SK-N-SH (cell line): ENCODE results near the gene TRDMT1. TPM values are rescaled to one million over a fixed set of nuclear protein-coding genes. Genes with fewer than 3 reads are reported as not detected.

Experiments
- CTCF ChIA-PET: fragments of 300-600, 350-600 bp; formaldehyde crosslinking; extraction: SDS; loops from one replicate; lab custom pipeline; 2021; lab: Yijun Ruan, JAX
- POLR2A ChIA-PET: fragments of 350-600 bp; sonication (Branson Sonifier 250); formaldehyde crosslinking; extraction: SDS; loops from one replicate; lab custom pipeline; 2020; ENCODE audit warnings: antibody characterized with exemption, inconsistent platforms; lab: Yijun Ruan, JAX
- DNase-seq: peaks from one replicate; pipeline ENCODE4 v3.0.0; 2012
- H2AFZ ChIP-seq: fragments of 200-600 bp; sonication (generic); 2 replicates; pipeline ENCODE4 v1.8.1; 2016; ENCODE audit warnings: antibody characterized with exemption, mild to moderate bottlenecking, low read depth
- H3F3A ChIP-seq: fragments of 200-600 bp; sonication (generic); replicated peaks from 2 replicates; pipeline ENCODE3; 2016; ENCODE audit warnings: antibody characterized with exemption, mild to moderate bottlenecking; ENCODE audit not compliant: insufficient read depth
- H3K27ac ChIP-seq, 2 experiments: fragments of 200-500 bp in 1 of 2; fragments of 200-600 bp in 1 of 2; sonication (Bioruptor generic) in 1 of 2; sonication (generic), shearing (Covaris generic) in 1 of 2; 2 replicates each; pipeline versions ENCODE4 v1.5.1 to v1.6.1; 2014 to 2016; ENCODE audit warnings: low read depth in 2 of 2, inconsistent platforms in 1 of 2, low read length in 1 of 2, mild to moderate bottlenecking in 1 of 2, mixed read lengths in 1 of 2
- H3K27me3 ChIP-seq: fragments of 200-600 bp; sonication (generic), shearing (Covaris generic); 2 replicates; pipeline ENCODE4 v1.6.1; 2016; ENCODE audit warnings: mixed run types; ENCODE audit not compliant: insufficient read depth
- H3K36me3 ChIP-seq, 2 experiments: fragments of 200-500 bp in 1 of 2; fragments of 200-600 bp in 1 of 2; sonication (Bioruptor generic) in 1 of 2; sonication (generic) in 1 of 2; replicated peaks in 1 of 2; 2 replicates each; pipeline versions ENCODE3 to v1.5.1; 2014 to 2016; ENCODE audit warnings: low read length in 1 of 2, mild to moderate bottlenecking in 1 of 2; ENCODE audit not compliant: insufficient read depth in 2 of 2, control insufficient read depth in 1 of 2
- H3K4me1 ChIP-seq, 2 experiments: fragments of 200-500 bp in 1 of 2; fragments of 200-600 bp in 1 of 2; sonication (Bioruptor generic) in 1 of 2; sonication (generic), shearing (Covaris generic) in 1 of 2; 2 replicates each; pipeline versions ENCODE4 v1.5.1 to v1.6.1; 2014 to 2016; ENCODE audit warnings: low read depth in 1 of 2, low read length in 1 of 2, mixed run types in 1 of 2; ENCODE audit not compliant: insufficient read depth in 2 of 2, control insufficient read depth in 1 of 2
- H3K4me2 ChIP-seq: fragments of 200-600 bp; sonication (generic), shearing (Covaris generic); 2 replicates; pipeline ENCODE4 v1.6.1; 2017; ENCODE audit warnings: mixed run types
- H3K4me3 ChIP-seq, 2 experiments: fragments of 200-500 bp in 1 of 2; fragments of 200-600 bp in 1 of 2; sonication (Bioruptor generic) in 1 of 2; sonication (generic), shearing (Covaris generic) in 1 of 2; 2 replicates each; pipeline versions ENCODE4 v1.5.1 to v1.8.1; 2014 to 2016; ENCODE audit warnings: low read depth in 2 of 2, inconsistent platforms in 1 of 2, low read length in 1 of 2, mild to moderate bottlenecking in 1 of 2, mixed read lengths in 1 of 2, moderate library complexity in 1 of 2
- H3K79me2 ChIP-seq: fragments of 200-600 bp; sonication (generic); 2 replicates; pipeline ENCODE4 v1.8.1; 2017; ENCODE audit warnings: mild to moderate bottlenecking; ENCODE audit not compliant: insufficient read depth
- H3K9ac ChIP-seq: fragments of 200-600 bp; sonication (generic); 2 replicates; pipeline ENCODE4 v1.6.1; 2017; ENCODE audit warnings: mixed run types
- H3K9me2 ChIP-seq: fragments of 200-600 bp; sonication (generic); 2 replicates; pipeline ENCODE4 v1.6.1; 2017; ENCODE audit warnings: mixed run types
- H3K9me3 ChIP-seq: fragments of 200-600 bp; sonication (generic); 2 replicates; pipeline ENCODE4 v1.6.1; 2017; ENCODE audit warnings: mixed run types, mild to moderate bottlenecking, moderate library complexity
- H4K20me1 ChIP-seq: fragments of 200-600 bp; sonication (generic); 2 replicates; pipeline ENCODE4 v1.6.1; 2017; ENCODE audit warnings: mild to moderate bottlenecking, mixed run types; ENCODE audit not compliant: insufficient read depth
- ELF1 ChIP-seq: IDR thresholded peaks from 2 replicates; pipeline ENCODE4 v1.4.0; 2012
- EP300 ChIP-seq, 2 experiments: IDR thresholded peaks; 2 replicates each; pipeline versions ENCODE4 v1.4.0 to v1.6.1; 2012; ENCODE audit warnings: borderline replicate concordance in 1 of 2, low read depth in 1 of 2, low read length in 1 of 2
- EZH2phosphoT487 ChIP-seq: fragments of 200-600 bp; sonication (generic); IDR thresholded peaks from 2 replicates; pipeline ENCODE4 v1.6.1; 2017; ENCODE audit warnings: low read depth, mixed run types, mild to moderate bottlenecking, antibody characterized with exemption, moderate library complexity, borderline replicate concordance
- FOSL2 ChIP-seq: IDR thresholded peaks from 2 replicates; pipeline ENCODE4 v1.4.0; 2012; ENCODE audit warnings: low read depth, mild to moderate bottlenecking, moderate library complexity, borderline replicate concordance
- FOXJ3 ChIP-seq: sonication (generic); formaldehyde crosslinking; IDR thresholded peaks from 2 replicates; pipeline ENCODE4 v1.5.1; 2020; ENCODE audit warnings: mild to moderate bottlenecking, missing genetic modification reagents
- FOXM1 ChIP-seq: IDR thresholded peaks from 2 replicates; pipeline ENCODE4 v1.4.0; 2012; ENCODE audit warnings: low read depth, mild to moderate bottlenecking
- GABPA ChIP-seq: IDR thresholded peaks from 2 replicates; pipeline ENCODE4 v1.4.0; 2012; ENCODE audit warnings: low read depth, mild to moderate bottlenecking
- MXI1 ChIP-seq: IDR thresholded peaks from 2 replicates; pipeline ENCODE4 v1.6.1; 2012; ENCODE audit warnings: mild to moderate bottlenecking, low read depth, low read length, improper control_type of control experiment
- NRF1 ChIP-seq: IDR thresholded peaks from 2 replicates; pipeline ENCODE4 v1.6.1; 2012; ENCODE audit warnings: low read depth, mild to moderate bottlenecking, low read length
- PBX3 ChIP-seq: IDR thresholded peaks from 2 replicates; pipeline ENCODE4; 2012
- POLR2AphosphoS5 ChIP-seq: IDR thresholded peaks from 2 replicates; pipeline ENCODE4 v1.6.1; 2012; ENCODE audit warnings: low read depth, low read length
- RAD21 ChIP-seq: IDR thresholded peaks from 2 replicates; pipeline ENCODE4 v1.6.1; 2012; ENCODE audit warnings: mild to moderate bottlenecking, low read length
- RCOR1 ChIP-seq: fragments of 150-350 bp; IDR thresholded peaks from 2 replicates; pipeline ENCODE4 v1.6.1; 2017; ENCODE audit warnings: antibody characterized with exemption, low read length
- REST ChIP-seq: IDR thresholded peaks from 2 replicates; pipeline ENCODE4 v1.6.1; 2012; ENCODE audit warnings: mild to moderate bottlenecking, low read depth, low read length, moderate library complexity
- RXRA ChIP-seq: IDR thresholded peaks from 2 replicates; pipeline ENCODE4 v1.4.0; 2012; ENCODE audit warnings: low read depth, mild to moderate bottlenecking, borderline replicate concordance
- TAF1 ChIP-seq: IDR thresholded peaks from 2 replicates; pipeline ENCODE4 v1.6.1; 2012; ENCODE audit warnings: low read depth, mild to moderate bottlenecking, low read length, moderate library complexity, borderline replicate concordance
- WGBS: methylation state at CpG from one replicate; pipeline ENCODE4 v1.1.6; 2017; ENCODE audit warnings: low lambda C conversion rate; 5-methylcytosine and 5-hydroxymethylcytosine counted together
- polyA plus RNA-seq, 3 experiments: library from polyadenylated mRNA; depleted of rRNA; stranded (reverse); fragments of >200 nt; gene quantifications; 2 replicates each; pipeline ENCODE4 v1.2.3, GENCODE V29; 2012
- TF ChIP-seq, protein P1 (sequence below): fragments of 200-600 bp; sonication (generic); IDR thresholded peaks from 2 replicates; pipeline ENCODE4 v1.6.1; 2017; ENCODE audit warnings: antibody characterized with exemption, mild to moderate bottlenecking, moderate library complexity
- TF ChIP-seq, protein P2 (sequence below): IDR thresholded peaks from 2 replicates; pipeline ENCODE4 v1.4.0; 2012; ENCODE audit warnings: low read depth, borderline replicate concordance

TRDMT1 gene
- polyA plus RNA-seq, 1 of the 3 experiments (the other 2 are of a cell fraction): 3.1 TPM

DNA sequence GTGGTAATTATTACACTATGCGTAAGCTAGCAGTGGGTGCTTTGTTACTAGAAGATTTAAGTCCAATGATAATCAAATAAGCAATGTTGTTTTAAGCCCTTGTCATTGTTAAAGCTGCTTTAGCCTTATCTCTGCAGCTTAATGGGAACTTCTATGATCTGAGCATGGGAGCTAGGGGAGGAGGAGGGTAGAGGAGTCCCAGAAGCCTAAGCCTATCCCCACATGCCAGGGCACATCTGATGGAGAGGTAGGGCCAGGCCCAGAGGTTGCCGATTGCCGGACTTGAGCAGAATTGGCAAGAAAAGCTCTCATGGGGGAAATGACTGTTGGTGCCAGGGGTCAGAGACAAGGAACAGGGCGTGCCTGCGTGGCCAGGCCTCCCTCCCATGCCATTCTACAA, 85.3 kb downstream of the TRDMT1 start:
- H3K9me3 ChIP-seq: no peaks in the 10 kb centered on the region
- no peaks in the 10 kb centered on the region for H3K27me3 ChIP-seq
- no peak overlapping the region for H3K9ac ChIP-seq
- no peak for DNase-seq
- no peak overlapping the region for H3K4me3 ChIP-seq
- ChIA-PET POLR2A (no interaction called here), CTCF (no interaction called here)
- no peaks in the 10 kb centered on the region for H3K79me2 ChIP-seq
- H3K36me3 ChIP-seq: no peaks in the 10 kb centered on the region
- peak overlapping the region in 1 of 2 experiments; percentile 57; a peak in 2 of 4 replicates for H3K27ac ChIP-seq
- H3K4me1 ChIP-seq: peaks cover 0 to 3% of the 10 kb centered on the region in 2 experiments; a peak in 2 of 4 replicates
- H2AFZ ChIP-seq: no peak overlapping the region
- no peak overlapping the region for H3K4me2 ChIP-seq
- H4K20me1 ChIP-seq: no peaks in the 10 kb centered on the region
- H3F3A ChIP-seq: peaks cover 30% of the 10 kb centered on the region
- TF ChIP-seq POLR2AphosphoS5 (no peak), ELF1 (no peak), RXRA (no peak), TAF1 (no peak), FOXM1 (no peak), RAD21 (no peak), RCOR1 (no peak), PBX3 (no peak), EP300 (IDR thresholded peaks at IDR 0.05; ENCODE audit: borderline replicate concordance in 1 of 2, low read depth in 1 of 2, low read length in 1 of 2) (no peak), MXI1 (no peak), FOSL2 (no peak), FOXJ3 (CRISPR knock-in tag) (no peak), NRF1 (no peak), REST (no peak), EZH2phosphoT487 (no peak), GABPA (no peak)
- TF ChIP-seq, protein P1, sequence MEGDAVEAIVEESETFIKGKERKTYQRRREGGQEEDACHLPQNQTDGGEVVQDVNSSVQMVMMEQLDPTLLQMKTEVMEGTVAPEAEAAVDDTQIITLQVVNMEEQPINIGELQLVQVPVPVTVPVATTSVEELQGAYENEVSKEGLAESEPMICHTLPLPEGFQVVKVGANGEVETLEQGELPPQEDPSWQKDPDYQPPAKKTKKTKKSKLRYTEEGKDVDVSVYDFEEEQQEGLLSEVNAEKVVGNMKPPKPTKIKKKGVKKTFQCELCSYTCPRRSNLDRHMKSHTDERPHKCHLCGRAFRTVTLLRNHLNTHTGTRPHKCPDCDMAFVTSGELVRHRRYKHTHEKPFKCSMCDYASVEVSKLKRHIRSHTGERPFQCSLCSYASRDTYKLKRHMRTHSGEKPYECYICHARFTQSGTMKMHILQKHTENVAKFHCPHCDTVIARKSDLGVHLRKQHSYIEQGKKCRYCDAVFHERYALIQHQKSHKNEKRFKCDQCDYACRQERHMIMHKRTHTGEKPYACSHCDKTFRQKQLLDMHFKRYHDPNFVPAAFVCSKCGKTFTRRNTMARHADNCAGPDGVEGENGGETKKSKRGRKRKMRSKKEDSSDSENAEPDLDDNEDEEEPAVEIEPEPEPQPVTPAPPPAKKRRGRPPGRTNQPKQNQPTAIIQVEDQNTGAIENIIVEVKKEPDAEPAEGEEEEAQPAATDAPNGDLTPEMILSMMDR: no peak
- TF ChIP-seq, protein P2, sequence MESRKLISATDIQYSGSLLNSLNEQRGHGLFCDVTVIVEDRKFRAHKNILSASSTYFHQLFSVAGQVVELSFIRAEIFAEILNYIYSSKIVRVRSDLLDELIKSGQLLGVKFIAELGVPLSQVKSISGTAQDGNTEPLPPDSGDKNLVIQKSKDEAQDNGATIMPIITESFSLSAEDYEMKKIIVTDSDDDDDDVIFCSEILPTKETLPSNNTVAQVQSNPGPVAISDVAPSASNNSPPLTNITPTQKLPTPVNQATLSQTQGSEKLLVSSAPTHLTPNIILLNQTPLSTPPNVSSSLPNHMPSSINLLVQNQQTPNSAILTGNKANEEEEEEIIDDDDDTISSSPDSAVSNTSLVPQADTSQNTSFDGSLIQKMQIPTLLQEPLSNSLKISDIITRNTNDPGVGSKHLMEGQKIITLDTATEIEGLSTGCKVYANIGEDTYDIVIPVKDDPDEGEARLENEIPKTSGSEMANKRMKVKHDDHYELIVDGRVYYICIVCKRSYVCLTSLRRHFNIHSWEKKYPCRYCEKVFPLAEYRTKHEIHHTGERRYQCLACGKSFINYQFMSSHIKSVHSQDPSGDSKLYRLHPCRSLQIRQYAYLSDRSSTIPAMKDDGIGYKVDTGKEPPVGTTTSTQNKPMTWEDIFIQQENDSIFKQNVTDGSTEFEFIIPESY: no peak
- H3K9me2 ChIP-seq: no peaks in the 10 kb centered on the region
- WGBS: 89% methylated on average over 5 of the region's 5 CpGs
